ENCODE data around the gene PPM1J. TPM values are rescaled to one million over a fixed set of nuclear protein-coding genes. Genes with fewer than 3 reads are reported as not detected.

PPM1J gene
- polyA plus RNA-seq, 3 donors from 2014 or later, result 0.19 TPM; not detected in 2

GRCh38 chr1:112685913-112686312, 29.2 kb downstream of the PPM1J start:
- peaks cover 5 to 28% of the 10 kb centered on the region in 2 donors for H3K4me1 Mint-ChIP-seq
- H3K27me3 Mint-ChIP-seq (ENCODE audit: low read depth in 3 of 3), result no peaks in the 10 kb centered on the region
- no peak overlapping the region for H3K4me3 Mint-ChIP-seq
- DNase-seq, result no peak
- H3K36me3 Mint-ChIP-seq, result peaks cover 4 to 18% (median 16%) of the 10 kb centered on the region in 3 donors
- no peak overlapping the region for H3K27ac Mint-ChIP-seq
- H3K9me3 Mint-ChIP-seq, result no peaks in the 10 kb centered on the region

- H3K4me3 Mint-ChIP-seq, result no peak overlapping the region
- peaks cover 0 to 3% (median 0%) of the 10 kb centered on the region in 3 donors for H3K36me3 Mint-ChIP-seq
- DNase-seq, result no peak
- no peaks in the 10 kb centered on the region for H3K9me3 Mint-ChIP-seq
- H3K27ac Mint-ChIP-seq, result peak overlapping the region in 2 of 6 donors; percentile 5 to 16
- peaks cover 34 to 59% of the 10 kb centered on the region in 2 donors for H3K4me1 Mint-ChIP-seq
- H3K27me3 Mint-ChIP-seq (ENCODE audit: low read depth in 3 of 3), result peaks cover 0 to 7% (median 5%) of the 10 kb centered on the region in 3 donors
These were observed 36.5 kb downstream of the PPM1J start for GRCh38 chr1:112678605-112679004.

DNA sequence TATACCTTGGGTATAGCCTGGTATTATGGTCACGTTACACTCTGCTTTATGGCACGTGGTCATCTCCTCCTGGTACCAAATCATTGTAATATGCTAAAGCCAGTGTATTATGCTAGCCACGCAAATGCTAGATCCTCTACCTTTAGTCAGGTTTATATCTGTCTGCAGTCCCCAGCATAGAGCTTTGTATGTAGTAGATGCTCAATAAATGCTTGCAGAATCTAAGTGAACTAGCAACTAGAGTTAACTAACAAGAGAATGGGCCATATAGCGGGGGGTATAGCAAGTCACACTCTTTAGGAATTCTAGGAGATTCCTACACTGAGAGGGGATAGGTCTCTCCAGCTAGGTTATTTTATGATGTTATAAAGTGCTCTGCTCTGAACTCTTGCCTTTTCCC, 37.6 kb downstream of the PPM1J start:
- Mint-ChIP-seq H3K4me1 (peaks cover 36 to 67% of the 10 kb centered on the region in 2 donors), H3K27me3 (ENCODE audit: low read depth in 3 of 3) (peaks cover 0 to 7% (median 5%) of the 10 kb centered on the region in 3 donors), H3K9me3 (no peaks in the 10 kb centered on the region), H3K4me3 (peak overlapping the region in 1 of 5 donors; percentile 18), H3K27ac (peak overlapping the region in 3 of 6 donors; percentile 9 to 48 (median 41)), H3K36me3 (peaks cover 0 to 4% (median 0%) of the 10 kb centered on the region in 3 donors)
- no peak for DNase-seq

GRCh38 chr1:112676543-112676942, 38.6 kb downstream of the PPM1J start:
- Mint-ChIP-seq H3K36me3 (peaks cover 0 to 10% (median 2%) of the 10 kb centered on the region in 3 donors), H3K4me3 (peak overlapping the region; percentile 44 to 87 (median 80)), H3K27ac (peak overlapping the region in 4 of 6 donors; percentile 1 to 75 (median 27)), H3K9me3 (no peaks in the 10 kb centered on the region), H3K27me3 (ENCODE audit: low read depth in 3 of 3) (peaks cover 0 to 7% (median 5%) of the 10 kb centered on the region in 3 donors), H3K4me1 (peaks cover 36 to 67% of the 10 kb centered on the region in 2 donors)
- no peak for DNase-seq

- Mint-ChIP-seq H3K4me3 (peak overlapping the region; percentile 76 to 87 (median 80)), H3K27ac (peak overlapping the region; percentile 49 to 85 (median 74)), H3K36me3 (peaks cover 0 to 15% (median 7%) of the 10 kb centered on the region in 3 donors), H3K27me3 (ENCODE audit: low read depth in 3 of 3) (peaks cover 0 to 7% (median 5%) of the 10 kb centered on the region in 3 donors), H3K4me1 (peaks cover 36 to 67% of the 10 kb centered on the region in 2 donors), H3K9me3 (no peaks in the 10 kb centered on the region)
- DNase-seq, result no peak
These were observed 39.3 kb downstream of the PPM1J start for GRCh38 chr1:112675728-112676381.

GRCh38 chr1:112674986-112675727, 40.0 kb downstream of the PPM1J start:
- DNase-seq, result peak; percentile 59 to 60 (median 59)
- Mint-ChIP-seq H3K4me1 (peaks cover 36 to 67% of the 10 kb centered on the region in 2 donors), H3K9me3 (no peaks in the 10 kb centered on the region), H3K27ac (peak overlapping the region; percentile 89 to 97 (median 95)), H3K4me3 (peak overlapping the region; percentile 96 to 99 (median 98)), H3K27me3 (ENCODE audit: low read depth in 3 of 3) (peaks cover 0 to 7% (median 5%) of the 10 kb centered on the region in 3 donors), H3K36me3 (peaks cover 0 to 20% (median 12%) of the 10 kb centered on the region in 3 donors)

- peak; percentile 75 to 77 (median 76) for DNase-seq
- Mint-ChIP-seq H3K27ac (peak within 1 kb of the TSS; percentile 89 to 97 (median 95)), H3K27me3 (ENCODE audit: low read depth in 3 of 3) (peaks cover 0 to 7% (median 5%) of the 10 kb centered on the region in 3 donors), H3K36me3 (peaks cover 0 to 18% (median 17%) of the 10 kb centered on the region in 3 donors), H3K4me1 (peaks cover 38 to 63% of the 10 kb centered on the region in 2 donors), H3K4me3 (peak within 1 kb of the TSS; percentile 96 to 99 (median 98)), H3K9me3 (no peaks in the 10 kb centered on the region)
These were observed 40.6 kb downstream of the PPM1J start, which contains the start of gene MOV10 for GRCh38 chr1:112674440-112674985. Gene MOV10 (plus strand): TSS chr1:112674659. CDS start chr1:112674913, 254 bp downstream.

GRCh38 chr1:112673592-112674439, 41.3 kb downstream of the PPM1J start:
- H3K36me3 Mint-ChIP-seq, result peaks cover 0 to 19% (median 17%) of the 10 kb centered on the region in 3 donors
- DNase-seq, result peak in 1 of 3 donors; percentile 3
- no peaks in the 10 kb centered on the region for H3K9me3 Mint-ChIP-seq
- peaks cover 45 to 63% of the 10 kb centered on the region in 2 donors for H3K4me1 Mint-ChIP-seq
- peak overlapping the region; percentile 96 to 99 (median 98) for H3K4me3 Mint-ChIP-seq
- H3K27ac Mint-ChIP-seq, result peak overlapping the region; percentile 89 to 97 (median 95)
- peaks cover 0 to 7% (median 5%) of the 10 kb centered on the region in 3 donors for H3K27me3 Mint-ChIP-seq (ENCODE audit: low read depth in 3 of 3)

DNA sequence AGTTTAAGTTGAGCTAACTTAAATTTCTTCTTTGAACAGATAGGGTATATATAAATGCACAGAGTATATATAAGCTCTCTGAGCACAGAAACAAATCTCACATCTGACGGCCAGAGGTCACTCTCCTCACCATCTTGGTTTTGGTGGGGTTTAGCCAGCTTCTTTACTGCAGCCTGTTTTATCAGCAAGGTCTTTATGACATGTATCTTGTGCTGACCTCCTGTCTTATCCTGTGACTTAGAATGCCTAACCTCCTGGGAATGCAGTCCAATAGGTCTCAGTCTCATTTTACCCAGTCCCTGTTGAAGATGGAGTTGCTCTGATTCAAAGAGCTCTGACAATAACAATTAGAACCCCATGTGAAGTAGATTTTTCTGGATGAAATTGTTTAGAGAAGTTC, 42.3 kb downstream of the PPM1J start:
- Mint-ChIP-seq H3K4me3 (peak overlapping the region; percentile 4 to 99 (median 63)), H3K9me3 (no peaks in the 10 kb centered on the region), H3K36me3 (peaks cover 3 to 20% (median 19%) of the 10 kb centered on the region in 3 donors), H3K27ac (peak overlapping the region; percentile 53 to 96 (median 87)), H3K27me3 (ENCODE audit: low read depth in 3 of 3) (peaks cover 0 to 7% (median 5%) of the 10 kb centered on the region in 3 donors), H3K4me1 (peaks cover 44 to 63% of the 10 kb centered on the region in 2 donors)
- no peak for DNase-seq

- Mint-ChIP-seq H3K36me3 (peaks cover 3 to 24% (median 22%) of the 10 kb centered on the region in 3 donors), H3K27me3 (ENCODE audit: low read depth in 3 of 3) (peaks cover 0 to 7% (median 5%) of the 10 kb centered on the region in 3 donors), H3K4me1 (peaks cover 41 to 57% of the 10 kb centered on the region in 2 donors), H3K4me3 (no peak overlapping the region), H3K27ac (peak overlapping the region; percentile 2 to 92 (median 53)), H3K9me3 (no peaks in the 10 kb centered on the region)
- DNase-seq, result no peak
These were observed 43.1 kb downstream of the PPM1J start for GRCh38 chr1:112672009-112672408.

DNA sequence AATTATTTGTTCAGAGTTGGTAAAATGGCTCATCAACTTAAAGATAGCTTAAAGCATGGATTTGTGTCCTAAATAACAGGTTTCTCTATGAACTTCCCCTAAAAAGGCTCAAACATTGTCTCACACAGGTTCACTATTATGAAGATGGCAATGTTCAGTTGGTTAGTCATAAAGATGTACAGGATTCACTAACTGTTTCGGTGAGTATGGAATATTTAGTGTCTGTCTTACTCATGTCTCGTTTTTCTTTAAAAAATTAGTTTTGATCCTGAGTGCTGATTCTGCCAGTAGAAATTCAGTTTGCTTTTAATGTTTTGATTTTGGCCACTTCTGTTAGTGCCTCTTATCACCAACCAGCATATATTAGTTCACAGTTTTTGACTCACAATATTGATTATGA, 48.2 kb downstream of the PPM1J start:
- Mint-ChIP-seq H3K27ac (peak overlapping the region; percentile 37 to 95 (median 76)), H3K4me3 (no peak overlapping the region)

DNA sequence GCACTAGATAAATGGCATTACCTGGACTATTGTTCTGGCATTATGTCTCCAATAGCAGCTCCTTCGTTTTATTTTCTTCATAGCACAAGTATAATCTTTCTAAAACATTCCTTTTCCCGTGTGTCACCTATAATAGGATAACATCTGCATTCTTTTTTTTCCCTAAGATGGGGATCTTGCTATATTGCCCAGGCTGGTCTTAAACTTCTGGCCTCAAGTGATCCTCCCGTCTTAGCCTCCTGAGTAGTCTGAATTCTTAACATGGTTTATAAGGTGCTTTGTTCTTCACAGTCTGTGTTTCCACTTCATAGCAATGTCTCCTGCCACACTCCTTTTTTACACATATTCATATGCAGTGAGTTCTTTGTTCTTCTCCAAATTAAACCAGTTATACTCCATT, 49.3 kb downstream of the PPM1J start:
- no peaks in the 10 kb centered on the region for H3K9me3 Mint-ChIP-seq
- H3K4me3 Mint-ChIP-seq, result no peak overlapping the region
- H3K4me1 Mint-ChIP-seq, result peaks cover 17 to 22% of the 10 kb centered on the region in 2 donors
- peaks cover 0 to 2% (median 2%) of the 10 kb centered on the region in 3 donors for H3K27me3 Mint-ChIP-seq (ENCODE audit: low read depth in 3 of 3)
- peak overlapping the region in 4 of 6 donors; percentile 8 to 36 (median 18) for H3K27ac Mint-ChIP-seq
- H3K36me3 Mint-ChIP-seq, result peaks cover 20 to 42% (median 35%) of the 10 kb centered on the region in 3 donors
- no peak for DNase-seq

More for the DNA sequence above, 48.2 kb downstream of the PPM1J start:
- peaks cover 16 to 22% of the 10 kb centered on the region in 2 donors for H3K4me1 Mint-ChIP-seq
- H3K9me3 Mint-ChIP-seq, result no peaks in the 10 kb centered on the region
- peaks cover 13 to 41% (median 36%) of the 10 kb centered on the region in 3 donors for H3K36me3 Mint-ChIP-seq
- DNase-seq, result no peak
- peaks cover 0 to 2% (median 0%) of the 10 kb centered on the region in 3 donors for H3K27me3 Mint-ChIP-seq (ENCODE audit: low read depth in 3 of 3)
